ENCODE results near the gene HSD3B7. TPM values are rescaled to one million over a fixed set of nuclear protein-coding genes. Genes with fewer than 3 reads are reported as not detected.

Gene HSD3B7
- total and polyA plus RNA-seq, 10 donors: 5.3 to 24.5 (median 18.1) TPM

DNA sequence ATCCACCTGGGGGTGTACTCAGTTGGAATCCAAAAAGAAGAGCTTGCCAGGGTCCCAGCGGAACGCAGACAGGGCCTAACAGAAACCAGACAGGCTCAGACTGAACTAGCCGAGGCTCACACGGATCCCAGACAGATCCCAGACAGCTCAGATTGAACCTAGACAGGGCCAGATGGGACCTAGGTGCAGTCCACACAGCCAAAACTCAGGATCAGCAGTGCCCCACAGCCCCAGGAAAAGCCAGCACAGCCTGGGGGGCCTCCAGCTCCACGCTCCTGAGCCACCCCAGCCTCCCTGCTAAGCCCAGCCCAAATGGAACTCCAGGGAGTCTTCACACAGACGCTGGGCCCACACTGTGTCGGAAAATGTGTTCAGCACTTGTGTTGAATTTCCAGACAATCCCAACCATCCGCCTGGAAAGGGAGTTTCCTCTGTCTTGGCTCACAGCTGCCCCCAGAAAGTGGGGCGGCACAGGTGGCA is 17.9 kb downstream of the HSD3B7 start:
- TF ChIP-seq POLR2AphosphoS5 (IDR thresholded peaks at IDR 0.05) (no peak), POLR2A (IDR thresholded peaks at IDR 0.05) (no peak)
- TF ChIP-seq, protein P1, sequence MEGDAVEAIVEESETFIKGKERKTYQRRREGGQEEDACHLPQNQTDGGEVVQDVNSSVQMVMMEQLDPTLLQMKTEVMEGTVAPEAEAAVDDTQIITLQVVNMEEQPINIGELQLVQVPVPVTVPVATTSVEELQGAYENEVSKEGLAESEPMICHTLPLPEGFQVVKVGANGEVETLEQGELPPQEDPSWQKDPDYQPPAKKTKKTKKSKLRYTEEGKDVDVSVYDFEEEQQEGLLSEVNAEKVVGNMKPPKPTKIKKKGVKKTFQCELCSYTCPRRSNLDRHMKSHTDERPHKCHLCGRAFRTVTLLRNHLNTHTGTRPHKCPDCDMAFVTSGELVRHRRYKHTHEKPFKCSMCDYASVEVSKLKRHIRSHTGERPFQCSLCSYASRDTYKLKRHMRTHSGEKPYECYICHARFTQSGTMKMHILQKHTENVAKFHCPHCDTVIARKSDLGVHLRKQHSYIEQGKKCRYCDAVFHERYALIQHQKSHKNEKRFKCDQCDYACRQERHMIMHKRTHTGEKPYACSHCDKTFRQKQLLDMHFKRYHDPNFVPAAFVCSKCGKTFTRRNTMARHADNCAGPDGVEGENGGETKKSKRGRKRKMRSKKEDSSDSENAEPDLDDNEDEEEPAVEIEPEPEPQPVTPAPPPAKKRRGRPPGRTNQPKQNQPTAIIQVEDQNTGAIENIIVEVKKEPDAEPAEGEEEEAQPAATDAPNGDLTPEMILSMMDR (IDR thresholded peaks at IDR 0.05 in 8 of 11, conservative IDR thresholded peaks at IDR 0.05 in 3 of 11): no peak
- intact Hi-C loops (cut with DNase I; ENCODE audit: low total_unique reads): no loop called here
- 77 to 98% (median 90%) methylated on average over 9 of the region's 9 CpGs for WGBS, 5 donors

DNA sequence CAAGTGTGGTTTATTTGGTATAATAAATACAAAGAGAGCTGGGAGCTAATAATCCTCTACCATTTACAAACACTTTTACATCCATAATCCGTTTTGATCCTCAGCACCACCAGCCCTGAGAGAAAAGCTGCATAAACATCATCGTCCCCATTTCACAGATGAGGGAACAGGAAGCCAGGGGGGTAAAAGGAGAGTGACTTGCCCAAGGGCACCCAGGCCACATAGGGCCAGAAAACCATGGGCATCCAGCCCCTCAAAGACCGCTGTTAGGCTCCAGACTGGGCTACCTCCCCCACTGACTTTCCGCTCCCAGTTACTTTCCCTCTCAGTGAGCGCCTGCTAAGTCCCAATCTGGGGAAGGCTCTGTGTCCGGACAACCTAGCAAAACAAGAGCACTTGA is 18.7 kb downstream of the HSD3B7 start:
- TF ChIP-seq POLR2AphosphoS5 (IDR thresholded peaks at IDR 0.05) (no peak), POLR2A (IDR thresholded peaks at IDR 0.05) (no peak)
- TF ChIP-seq, protein P1 (IDR thresholded peaks at IDR 0.05 in 8 of 11, conservative IDR thresholded peaks at IDR 0.05 in 3 of 11): no peak
- Histone ChIP-seq H3K4me1 (no peaks in the 10 kb centered on the region), H3K27me3 (replicated peaks in 1 of 7) (peaks cover 0 to 20% (median 0%) of the 10 kb centered on the region in 7 donors), H3K9me3 (no peaks in the 10 kb centered on the region), H3K36me3 (no peaks in the 10 kb centered on the region), H3K27ac (no peak overlapping the region), H3K4me3 (no peak overlapping the region)
- intact Hi-C loops (cut with DNase I; ENCODE audit: low total_unique reads): no loop called here
- DNase-seq: no peak
- 77 to 91% (median 88%) methylated on average over 6 of the region's 6 CpGs for WGBS, 5 donors

More for the DNA sequence above, 17.9 kb downstream of the HSD3B7 start:
- Histone ChIP-seq H3K27ac (no peak overlapping the region), H3K36me3 (no peaks in the 10 kb centered on the region), H3K4me3 (no peak overlapping the region), H3K9me3 (no peaks in the 10 kb centered on the region), H3K4me1 (peaks cover 0 to 6% (median 2%) of the 10 kb centered on the region in 6 donors), H3K27me3 (replicated peaks in 1 of 7) (peaks cover 0 to 11% (median 0%) of the 10 kb centered on the region in 7 donors)
- no peak for DNase-seq

DNA sequence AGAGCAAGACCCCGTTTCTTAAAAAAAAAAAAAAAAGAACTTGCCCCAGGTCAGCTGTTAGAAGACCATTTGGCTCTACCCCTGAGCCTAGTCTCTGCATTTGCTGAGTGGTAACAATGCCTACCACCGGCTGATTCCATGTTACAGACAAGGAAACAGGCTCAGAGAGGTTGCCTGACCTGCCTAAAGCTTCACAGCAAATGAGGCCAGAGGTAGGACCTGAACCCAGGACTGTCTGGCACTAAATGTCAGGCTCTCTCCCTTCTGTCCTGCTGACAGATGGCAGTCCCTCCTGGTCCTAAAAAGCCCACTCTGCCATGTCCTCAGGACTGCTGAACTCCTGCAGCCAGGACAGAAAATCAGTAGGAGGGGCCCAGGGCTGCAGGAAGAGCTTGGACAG is 19.7 kb downstream of the HSD3B7 start:
- TF ChIP-seq, protein P1 (IDR thresholded peaks at IDR 0.05 in 8 of 11, conservative IDR thresholded peaks at IDR 0.05 in 3 of 11): no peak
- no peak for TF ChIP-seq POLR2AphosphoS5 (IDR thresholded peaks at IDR 0.05)
- no peak for TF ChIP-seq POLR2A (IDR thresholded peaks at IDR 0.05)
- no peaks in the 10 kb centered on the region for H3K36me3 ChIP-seq
- intact Hi-C loops (cut with DNase I; ENCODE audit: low total_unique reads): no loop called here
- no peaks in the 10 kb centered on the region for H3K4me1 ChIP-seq
- H3K27me3 ChIP-seq (replicated peaks in 1 of 7): peaks cover 0 to 29% (median 2%) of the 10 kb centered on the region in 7 donors
- H3K4me3 ChIP-seq: no peak overlapping the region
- no peak overlapping the region for H3K27ac ChIP-seq
- WGBS, 5 donors: 68 to 90% (median 77%) methylated on average over 2 of the region's 2 CpGs
- no peak for DNase-seq
- H3K9me3 ChIP-seq: no peaks in the 10 kb centered on the region

DNA sequence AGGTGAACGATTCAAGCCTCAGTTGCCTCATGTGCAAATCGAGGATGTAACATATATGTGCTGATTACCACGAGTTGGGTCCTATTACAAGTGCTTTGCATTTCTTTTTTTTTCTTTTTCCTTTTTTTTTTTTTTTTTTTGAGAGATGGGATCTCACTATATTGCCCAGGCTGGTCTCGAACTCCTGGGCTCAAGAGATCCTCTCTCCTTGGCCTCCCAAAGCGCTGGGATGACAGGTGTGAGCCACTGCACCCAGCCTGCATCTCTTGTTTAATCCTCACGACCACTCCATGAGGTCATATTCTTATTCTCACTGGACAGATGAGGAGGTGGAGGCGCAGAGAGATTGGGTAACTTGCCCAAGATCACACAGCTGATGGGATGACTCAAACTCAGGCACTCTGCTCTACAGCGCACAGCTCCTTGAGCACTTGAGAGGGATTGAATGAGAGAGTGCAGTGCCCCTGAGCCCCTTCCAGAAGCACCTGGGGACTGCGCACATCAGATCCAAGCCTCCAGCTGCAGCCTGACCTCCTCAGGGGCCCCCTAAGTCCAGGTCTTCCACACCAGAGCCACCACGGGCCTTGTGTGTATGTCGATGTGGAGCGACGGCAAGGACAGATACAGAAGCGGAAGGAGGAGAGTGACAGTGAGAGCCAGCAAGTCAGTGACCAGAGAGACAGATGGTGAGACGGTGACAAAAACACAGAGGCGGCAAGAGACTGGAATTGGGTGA is 20.5 kb downstream of the HSD3B7 start:
- WGBS, 5 donors: 74 to 81% (median 76%) methylated on average over 16 of the region's 16 CpGs
- Histone ChIP-seq H3K4me3 (no peak overlapping the region), H3K4me1 (peaks cover 0 to 4% (median 0%) of the 10 kb centered on the region in 6 donors), H3K27me3 (replicated peaks in 1 of 7) (peaks cover 0 to 38% (median 7%) of the 10 kb centered on the region in 7 donors), H3K9me3 (no peaks in the 10 kb centered on the region), H3K36me3 (no peaks in the 10 kb centered on the region), H3K27ac (no peak overlapping the region)
- DNase-seq: no peak
- TF ChIP-seq POLR2A (IDR thresholded peaks at IDR 0.05): no peak
- TF ChIP-seq POLR2AphosphoS5 (IDR thresholded peaks at IDR 0.05): no peak
- TF ChIP-seq, protein P1 (IDR thresholded peaks at IDR 0.05 in 8 of 11, conservative IDR thresholded peaks at IDR 0.05 in 3 of 11): no peak
- intact Hi-C loops (cut with DNase I; ENCODE audit: low total_unique reads): no loop called here

Measured in spleen (tissue), 11 donors.